ENCODE measurements around the gene NEXN.

GRCh38 chr1:77966291-77966690 lies 77.9 kb downstream of the NEXN start:
- TF ChIP-seq POLR2AphosphoS5 (IDR thresholded peaks at IDR 0.05), result no peak
- no peak for TF ChIP-seq CTCF (IDR thresholded peaks at IDR 0.05)
- no peak for TF ChIP-seq POLR2A (IDR thresholded peaks at IDR 0.05)

Measured in breast epithelium (tissue), 3 donors.